Loucy (cell line): Measurements from ENCODE around the gene F7.

Experiments
- H2AFZ ChIP-seq: fragments of 200-600 bp; sonication (generic); 2 replicates; pipeline ENCODE4 v1.6.0; 2016; ENCODE audit warnings: antibody characterized with exemption, mild to moderate bottlenecking, low read length, moderate library complexity
- H3F3A ChIP-seq: fragments of 200-600 bp; 2 replicates; pipeline ENCODE4 v1.6.0; 2016; ENCODE audit warnings: antibody characterized with exemption, low read depth, mild to moderate bottlenecking
- H3K27me3 ChIP-seq: fragments of 200-600 bp; sonication (generic); 2 replicates; pipeline ENCODE4 v1.6.1; 2014; ENCODE audit warnings: low read length, mild to moderate bottlenecking; ENCODE audit not compliant: insufficient read depth, poor library complexity, severe bottlenecking
- H3K36me3 ChIP-seq: fragments of 200-600 bp; sonication (generic); 2 replicates; pipeline ENCODE4 v1.6.1; 2016; ENCODE audit warnings: low read length; ENCODE audit not compliant: insufficient read depth
- H3K4me1 ChIP-seq: fragments of 200-600 bp; sonication (generic); 2 replicates; pipeline ENCODE4 v1.5.1; 2014; ENCODE audit warnings: low read length, mild to moderate bottlenecking; ENCODE audit not compliant: insufficient read depth, poor library complexity, severe bottlenecking
- H3K4me2 ChIP-seq: fragments of 200-600 bp; sonication (generic); 2 replicates; pipeline ENCODE4 v1.6.0; 2014; ENCODE audit warnings: antibody characterized with exemption, low read length, low read depth, mild to moderate bottlenecking; ENCODE audit not compliant: poor library complexity, severe bottlenecking
- H3K4me3 ChIP-seq: fragments of 200-600 bp; sonication (generic); 2 replicates; pipeline ENCODE4 v1.5.1; 2014; ENCODE audit warnings: low read length, mild to moderate bottlenecking, mixed read lengths; ENCODE audit not compliant: poor library complexity, severe bottlenecking
- H3K79me2 ChIP-seq: fragments of 200-600 bp; sonication (generic); 2 replicates; pipeline ENCODE4 v1.6.1; 2014; ENCODE audit warnings: low read length; ENCODE audit not compliant: insufficient read depth
- H3K9ac ChIP-seq: fragments of 200-600 bp; sonication (generic); 2 replicates; pipeline ENCODE4 v1.6.0; 2014; ENCODE audit warnings: mild to moderate bottlenecking, low read depth, low read length, moderate library complexity; ENCODE audit not compliant: poor library complexity, severe bottlenecking
- H3K9me2 ChIP-seq: fragments of 200-600 bp; sonication (generic); replicated peaks from 2 replicates; pipeline ENCODE4 v1.6.1; 2016; ENCODE audit warnings: low read depth, low read length, mixed read lengths
- H3K9me3 ChIP-seq: fragments of 200-600 bp; sonication (generic); 2 replicates; pipeline ENCODE4 v1.6.1; 2014; ENCODE audit warnings: mild to moderate bottlenecking, antibody characterized with exemption, low read length, low read depth; ENCODE audit not compliant: insufficient read depth
- H4K20me1 ChIP-seq: fragments of 200-600 bp; sonication (generic); 2 replicates; pipeline ENCODE4 v1.6.0; 2014; ENCODE audit warnings: antibody characterized with exemption, low read length, mild to moderate bottlenecking; ENCODE audit not compliant: insufficient read depth, poor library complexity, severe bottlenecking
- EZH2phosphoT487 ChIP-seq: fragments of 200-600 bp; IDR thresholded peaks from 2 replicates; pipeline ENCODE4 v1.6.1; 2018; ENCODE audit warnings: antibody characterized with exemption, mild to moderate bottlenecking, moderate library complexity, borderline replicate concordance
- TF ChIP-seq, protein P1 (sequence below): fragments of 200-600 bp; sonication (generic); conservative IDR thresholded peaks from 2 replicates; pipeline ENCODE4 v1.5.1; 2014; ENCODE audit warnings: mild to moderate bottlenecking, antibody characterized with exemption, low read length

The F7 gene

DNA sequence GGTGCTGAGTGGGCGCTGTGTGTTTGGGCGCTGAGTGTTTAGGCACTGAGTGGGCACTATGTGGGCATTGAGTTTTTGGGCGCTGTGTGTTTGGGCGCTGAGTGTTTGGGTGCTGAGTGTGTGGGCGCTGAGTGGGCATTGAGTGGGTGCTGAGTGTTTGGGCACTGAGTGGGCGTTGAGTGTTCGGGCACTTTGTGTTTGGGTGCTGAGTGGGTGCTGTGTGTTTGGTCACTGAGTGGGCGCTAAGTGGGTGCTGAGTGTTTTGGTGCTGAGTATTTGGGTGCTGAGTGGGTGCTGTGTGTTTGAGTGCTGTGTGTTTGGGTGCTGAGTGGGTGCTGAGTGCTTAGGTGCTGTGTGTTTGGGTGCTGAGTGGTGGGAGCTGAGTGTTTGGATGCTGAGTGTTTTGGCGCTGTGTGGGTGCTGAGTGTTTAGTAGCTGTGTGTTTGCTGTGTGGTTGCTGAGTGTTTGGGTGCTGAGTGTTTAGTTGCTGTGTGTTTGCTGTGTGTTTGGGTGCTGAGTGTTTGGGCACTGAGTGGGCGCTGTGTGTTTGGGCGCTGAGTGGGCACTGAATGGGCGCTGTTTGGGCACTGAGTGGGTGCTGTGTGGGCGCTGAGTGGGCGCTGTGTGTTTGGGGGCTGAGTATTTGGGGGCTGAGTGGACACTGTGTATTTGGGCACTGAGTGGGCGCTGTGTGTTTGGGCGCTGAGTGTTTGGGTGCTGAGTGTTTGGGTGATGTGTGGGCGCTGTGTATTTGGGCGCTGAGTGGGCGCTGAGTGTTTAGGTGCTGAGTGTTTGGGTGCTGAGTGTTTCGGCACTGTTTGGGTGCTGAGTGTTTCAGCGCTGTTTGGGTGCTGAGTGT is 47.2 kb upstream of the F7 start:
- H3K9ac ChIP-seq, result no peak overlapping the region
- peaks cover 3% of the 10 kb centered on the region; the same call in 1 of the 2 replicates for H3K9me3 ChIP-seq
- no peak overlapping the region for H3K4me3 ChIP-seq
- H4K20me1 ChIP-seq, result no peaks in the 10 kb centered on the region
- H3K9me2 ChIP-seq, result no peaks in the 10 kb centered on the region
- no peaks in the 10 kb centered on the region for H3F3A ChIP-seq
- no peak overlapping the region for H3K4me2 ChIP-seq
- H3K4me1 ChIP-seq, result no peaks in the 10 kb centered on the region
- H2AFZ ChIP-seq, result no peak overlapping the region
- TF ChIP-seq, protein P1, sequence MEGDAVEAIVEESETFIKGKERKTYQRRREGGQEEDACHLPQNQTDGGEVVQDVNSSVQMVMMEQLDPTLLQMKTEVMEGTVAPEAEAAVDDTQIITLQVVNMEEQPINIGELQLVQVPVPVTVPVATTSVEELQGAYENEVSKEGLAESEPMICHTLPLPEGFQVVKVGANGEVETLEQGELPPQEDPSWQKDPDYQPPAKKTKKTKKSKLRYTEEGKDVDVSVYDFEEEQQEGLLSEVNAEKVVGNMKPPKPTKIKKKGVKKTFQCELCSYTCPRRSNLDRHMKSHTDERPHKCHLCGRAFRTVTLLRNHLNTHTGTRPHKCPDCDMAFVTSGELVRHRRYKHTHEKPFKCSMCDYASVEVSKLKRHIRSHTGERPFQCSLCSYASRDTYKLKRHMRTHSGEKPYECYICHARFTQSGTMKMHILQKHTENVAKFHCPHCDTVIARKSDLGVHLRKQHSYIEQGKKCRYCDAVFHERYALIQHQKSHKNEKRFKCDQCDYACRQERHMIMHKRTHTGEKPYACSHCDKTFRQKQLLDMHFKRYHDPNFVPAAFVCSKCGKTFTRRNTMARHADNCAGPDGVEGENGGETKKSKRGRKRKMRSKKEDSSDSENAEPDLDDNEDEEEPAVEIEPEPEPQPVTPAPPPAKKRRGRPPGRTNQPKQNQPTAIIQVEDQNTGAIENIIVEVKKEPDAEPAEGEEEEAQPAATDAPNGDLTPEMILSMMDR, result no peak
- no peak for TF ChIP-seq EZH2phosphoT487
- no peaks in the 10 kb centered on the region for H3K79me2 ChIP-seq
- H3K36me3 ChIP-seq, result no peaks in the 10 kb centered on the region
- no peaks in the 10 kb centered on the region for H3K27me3 ChIP-seq

DNA sequence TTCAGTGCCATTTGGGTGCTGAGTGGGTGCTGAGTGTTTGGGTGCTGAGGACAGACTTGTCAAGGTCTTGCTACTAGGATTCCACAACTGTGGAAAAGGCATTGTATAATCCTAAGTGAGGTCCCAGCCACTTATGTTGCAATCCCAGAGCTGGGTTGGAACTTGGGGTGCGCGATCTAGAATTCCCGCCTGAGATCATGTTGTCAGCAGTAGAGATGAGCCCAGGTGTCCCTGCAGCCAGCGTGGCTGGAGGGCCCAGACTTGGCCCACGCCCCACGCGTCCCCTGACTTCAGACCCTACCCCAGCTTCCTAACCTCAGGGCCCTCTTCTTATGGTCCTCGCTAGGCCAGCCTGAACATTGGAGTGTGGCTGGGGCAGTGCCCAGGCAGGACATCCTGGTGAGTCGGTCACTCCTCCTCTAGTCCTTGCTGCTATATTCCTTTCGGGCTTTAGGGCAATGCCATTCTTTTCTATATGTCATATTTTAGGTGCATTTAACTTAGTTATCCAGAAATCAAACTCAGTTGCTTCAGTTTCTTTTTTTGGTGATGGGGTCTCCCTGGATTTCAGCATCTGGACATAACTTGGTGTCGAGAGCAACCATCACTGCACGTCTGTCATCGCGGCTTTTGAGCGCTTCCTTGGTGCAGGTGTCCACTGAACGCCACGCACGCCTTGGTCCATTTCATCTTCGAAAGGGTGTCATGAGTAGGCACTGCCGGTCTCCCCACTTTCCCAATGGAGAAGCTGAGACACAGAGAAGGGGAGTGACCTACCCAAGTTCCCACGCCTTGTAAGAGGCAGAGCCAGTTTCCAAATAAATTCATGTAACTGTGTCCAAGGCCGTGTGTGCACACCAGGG is 46.4 kb upstream of the F7 start:
- Histone ChIP-seq H3K9me2 (no peaks in the 10 kb centered on the region), H4K20me1 (no peaks in the 10 kb centered on the region), H3K36me3 (no peaks in the 10 kb centered on the region), H3K4me2 (no peak overlapping the region), H3K27me3 (no peaks in the 10 kb centered on the region), H2AFZ (no peak overlapping the region), H3K4me1 (no peaks in the 10 kb centered on the region), H3K79me2 (no peaks in the 10 kb centered on the region), H3K9ac (no peak overlapping the region), H3K4me3 (no peak overlapping the region), H3F3A (no peaks in the 10 kb centered on the region), H3K9me3 (peaks cover 3% of the 10 kb centered on the region; the same call in 1 of the 2 replicates)
- TF ChIP-seq, protein P1, result no peak
- no peak for TF ChIP-seq EZH2phosphoT487

DNA sequence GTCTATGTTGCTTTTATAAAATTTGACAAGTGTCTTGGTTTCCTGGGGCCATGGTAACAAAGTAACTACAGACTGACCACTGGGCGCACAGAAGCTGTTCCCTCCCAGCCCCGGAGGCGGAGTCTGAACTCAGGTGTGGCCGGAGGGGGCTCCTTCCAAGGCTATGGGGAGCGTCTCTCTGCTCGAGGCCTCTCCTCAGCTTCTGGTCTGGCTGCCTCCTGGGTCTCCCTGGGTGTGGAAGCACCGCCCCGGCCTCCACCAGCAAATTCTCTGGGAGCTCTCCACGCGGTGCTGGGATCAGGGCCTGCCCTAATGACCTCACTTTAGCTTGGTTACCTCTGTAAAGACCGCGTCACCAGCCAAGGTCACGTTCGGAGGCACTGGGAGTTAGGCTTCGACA is 45.7 kb upstream of the F7 start:
- no peaks in the 10 kb centered on the region for H3F3A ChIP-seq
- H3K9me2 ChIP-seq, result no peaks in the 10 kb centered on the region
- TF ChIP-seq EZH2phosphoT487, result no peak
- TF ChIP-seq, protein P1, result no peak
- H3K36me3 ChIP-seq, result no peaks in the 10 kb centered on the region
- H3K4me1 ChIP-seq, result no peaks in the 10 kb centered on the region
- H3K27me3 ChIP-seq, result no peaks in the 10 kb centered on the region
- H2AFZ ChIP-seq, result no peak overlapping the region
- H3K4me2 ChIP-seq, result no peak overlapping the region
- H3K4me3 ChIP-seq, result no peak overlapping the region
- H3K79me2 ChIP-seq, result no peaks in the 10 kb centered on the region
- no peak overlapping the region for H3K9ac ChIP-seq
- peaks cover 3% of the 10 kb centered on the region; the same call in 1 of the 2 replicates for H3K9me3 ChIP-seq
- no peaks in the 10 kb centered on the region for H4K20me1 ChIP-seq
